Measurements from ENCODE around the gene RUBCNL.

- no peak for TF ChIP-seq CTCF (IDR thresholded peaks at IDR 0.05)
- no peak for TF ChIP-seq POLR2A (IDR thresholded peaks at IDR 0.05)
Measured at GRCh38 chr13:46405457-46405856, 18.4 kb upstream of the RUBCNL start.

All from tibial nerve (tissue), 3 donors.